ENCODE data around the gene DMC1. TPM values are rescaled to one million over a fixed set of nuclear protein-coding genes. Genes with fewer than 3 reads are reported as not detected.

Gene DMC1
- total RNA-seq, 2 donors from 2014 or later, result not detected

Other genes with a start within 250 kb of the DMC1 start
- gene KCNJ4, start 115.0 kb downstream of the DMC1 start, total RNA-seq, result not detected
- gene KDELR3, start 102.1 kb downstream of the DMC1 start, total RNA-seq, result not detected
- 100 to 1,000 TPM; 526 to 546 TPM for gene DDX17, start 63.9 kb downstream of the DMC1 start, total RNA-seq
- gene FAM227A, start 86.2 kb upstream of the DMC1 start, total RNA-seq, result under 1 TPM; 0.77 to 0.91 TPM
- gene CBY1, start 86.5 kb upstream of the DMC1 start, total RNA-seq, result 10 to 100 TPM; 11.9 to 12.3 TPM
- 10 to 100 TPM; 56.3 to 63.5 TPM for gene TOMM22, start 111.8 kb upstream of the DMC1 start, total RNA-seq
- 100 to 1,000 TPM; 132 to 157 TPM for gene JOSD1, start 130.8 kb upstream of the DMC1 start, total RNA-seq
- 100 to 1,000 TPM; 220 to 235 TPM for gene GTPBP1, start 135.8 kb upstream of the DMC1 start, total RNA-seq
- gene SUN2, start 185.8 kb upstream of the DMC1 start, total RNA-seq, result 100 to 1,000 TPM; 426 to 485 TPM
- gene DNAL4, start 224.0 kb upstream of the DMC1 start, total RNA-seq, result 1 to 10 TPM; 5.1 to 7.2 TPM

Data from T-helper 17 cell (primary cell).